NCI-H510A treated with DMSO at 0.1 percent for 48 hours (cell line): ENCODE data around the gene SELENOV.

Source experiments
- DNase-seq: peaks from one replicate; lab custom pipeline; 2025; lab: John Stamatoyannopoulos, UW

Gene SELENOV

DNA sequence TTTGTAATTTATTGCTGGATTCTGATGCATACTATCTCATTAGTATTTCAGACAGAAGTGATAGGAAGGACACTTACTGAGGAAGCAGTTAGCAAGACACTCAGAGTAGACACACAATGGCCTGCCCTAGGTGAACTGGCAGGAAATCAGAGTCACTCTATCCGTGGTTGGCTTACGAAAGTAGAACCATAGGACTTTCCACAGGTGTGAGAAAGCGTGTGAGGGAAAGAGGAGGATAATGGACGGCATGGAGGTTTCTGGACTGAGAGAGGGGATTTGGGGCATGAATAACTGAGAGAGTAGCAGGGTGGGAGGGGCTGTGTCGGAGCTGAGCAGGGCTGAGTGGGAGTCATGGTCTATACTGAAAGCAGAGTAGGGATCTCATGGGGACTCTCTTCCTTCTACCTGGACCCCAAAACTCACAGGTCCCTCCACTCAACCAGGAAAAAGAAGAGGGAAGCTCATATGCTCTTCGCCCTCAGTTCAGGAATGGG is 43.7 kb downstream of the SELENOV start:
- DNase-seq = peak; percentile 34

GRCh38 chr19:39563408-39563807 is 48.5 kb downstream of the SELENOV start:
- DNase-seq = no peak

GRCh38 chr19:39566064-39566463 is 51.1 kb downstream of the SELENOV start:
- DNase-seq = no peak

DNA sequence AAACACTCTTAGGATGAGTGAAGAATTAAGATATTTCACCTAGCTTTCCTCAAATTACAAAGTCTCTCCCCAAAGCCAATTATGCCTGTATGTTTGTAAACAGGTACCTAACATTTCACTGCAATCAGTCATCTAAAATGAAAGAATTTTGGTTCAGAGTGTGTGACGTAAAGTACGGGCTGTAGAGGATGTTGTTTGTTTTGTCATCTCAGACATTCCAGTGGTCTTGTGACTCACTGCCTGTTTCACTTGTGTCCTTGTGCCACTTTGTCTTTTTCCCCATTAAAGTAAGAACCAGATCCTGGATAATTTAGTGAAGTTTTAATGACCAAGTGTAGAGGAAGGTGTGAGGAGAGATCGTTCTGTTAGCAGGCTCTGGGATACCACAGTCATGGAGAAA is 53.7 kb downstream of the SELENOV start:
- no peak for DNase-seq
